Adrenal gland (tissue), 5 donors: ENCODE measurements around the gene ADAMTS9.
"Not testable (repeated sequence)": the region's sequence is repeated elsewhere in the genome, so short reads cannot be mapped to it uniquely, and the experiment has no call there.

ENCODE experiments used
- POLR2A ChIP-seq, 2 donors: fragments of 450-650 bp; IDR thresholded peaks; one replicate each; pipeline ENCODE4 v1.6.1; 2017; ENCODE audit warnings: antibody characterized with exemption in 2 of 2, mild to moderate bottlenecking in 2 of 2, moderate library complexity in 1 of 2
- TF ChIP-seq, protein P1 (sequence below), 6 experiments: fragments of 450-650 bp in 4 of 6; fragments of 200-600 bp in 2 of 6; sonication (generic) in 1 of 6; IDR thresholded peaks; 1 replicate in 5 of 6; 2 replicates in 1 of 6; pipeline versions ENCODE4 v1.5.1 to v1.8.0; 2016 to 2021; ENCODE audit warnings: antibody characterized with exemption in 6 of 6, mild to moderate bottlenecking in 2 of 6, moderate library complexity in 1 of 6
- donor health status: DM: no; HTN: no; CAD: no.

DNA sequence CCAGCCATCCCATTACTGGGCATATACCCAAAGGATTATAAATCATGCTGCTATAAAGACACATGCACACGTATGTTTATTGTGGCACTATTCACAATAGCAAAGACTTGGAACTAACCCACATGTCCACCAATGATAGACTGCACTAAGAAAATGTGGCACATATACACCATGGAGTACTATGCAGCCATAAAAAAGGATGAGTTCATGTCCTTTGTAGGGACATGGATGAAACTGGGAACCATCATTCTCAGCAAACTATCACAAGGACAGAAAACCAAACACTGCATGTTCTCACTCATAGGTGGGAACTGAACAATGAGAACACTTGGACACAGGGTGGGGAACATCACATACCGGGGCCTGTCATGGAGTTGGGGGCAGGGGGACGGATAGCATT is 142.6 kb downstream of the ADAMTS9 start:
- TF ChIP-seq, protein P1, sequence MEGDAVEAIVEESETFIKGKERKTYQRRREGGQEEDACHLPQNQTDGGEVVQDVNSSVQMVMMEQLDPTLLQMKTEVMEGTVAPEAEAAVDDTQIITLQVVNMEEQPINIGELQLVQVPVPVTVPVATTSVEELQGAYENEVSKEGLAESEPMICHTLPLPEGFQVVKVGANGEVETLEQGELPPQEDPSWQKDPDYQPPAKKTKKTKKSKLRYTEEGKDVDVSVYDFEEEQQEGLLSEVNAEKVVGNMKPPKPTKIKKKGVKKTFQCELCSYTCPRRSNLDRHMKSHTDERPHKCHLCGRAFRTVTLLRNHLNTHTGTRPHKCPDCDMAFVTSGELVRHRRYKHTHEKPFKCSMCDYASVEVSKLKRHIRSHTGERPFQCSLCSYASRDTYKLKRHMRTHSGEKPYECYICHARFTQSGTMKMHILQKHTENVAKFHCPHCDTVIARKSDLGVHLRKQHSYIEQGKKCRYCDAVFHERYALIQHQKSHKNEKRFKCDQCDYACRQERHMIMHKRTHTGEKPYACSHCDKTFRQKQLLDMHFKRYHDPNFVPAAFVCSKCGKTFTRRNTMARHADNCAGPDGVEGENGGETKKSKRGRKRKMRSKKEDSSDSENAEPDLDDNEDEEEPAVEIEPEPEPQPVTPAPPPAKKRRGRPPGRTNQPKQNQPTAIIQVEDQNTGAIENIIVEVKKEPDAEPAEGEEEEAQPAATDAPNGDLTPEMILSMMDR (IDR thresholded peaks at IDR 0.05): not testable (repeated sequence)
- not testable (repeated sequence) for TF ChIP-seq POLR2A (IDR thresholded peaks at IDR 0.05)
